GM12874 (cell line): ENCODE measurements around the gene SLC13A2.

Experiments used
- TF ChIP-seq, protein P1 (sequence below): IDR thresholded peaks from 2 replicates; pipeline ENCODE4 v1.5.1; 2011; ENCODE audit warnings: low read depth, mild to moderate bottlenecking, control low read depth, low read length, moderate library complexity; ENCODE audit not compliant: insufficient read depth

SLC13A2 gene

GRCh38 chr17:28507567-28508203 is 34.2 kb downstream of the SLC13A2 start:
- TF ChIP-seq, protein P1, sequence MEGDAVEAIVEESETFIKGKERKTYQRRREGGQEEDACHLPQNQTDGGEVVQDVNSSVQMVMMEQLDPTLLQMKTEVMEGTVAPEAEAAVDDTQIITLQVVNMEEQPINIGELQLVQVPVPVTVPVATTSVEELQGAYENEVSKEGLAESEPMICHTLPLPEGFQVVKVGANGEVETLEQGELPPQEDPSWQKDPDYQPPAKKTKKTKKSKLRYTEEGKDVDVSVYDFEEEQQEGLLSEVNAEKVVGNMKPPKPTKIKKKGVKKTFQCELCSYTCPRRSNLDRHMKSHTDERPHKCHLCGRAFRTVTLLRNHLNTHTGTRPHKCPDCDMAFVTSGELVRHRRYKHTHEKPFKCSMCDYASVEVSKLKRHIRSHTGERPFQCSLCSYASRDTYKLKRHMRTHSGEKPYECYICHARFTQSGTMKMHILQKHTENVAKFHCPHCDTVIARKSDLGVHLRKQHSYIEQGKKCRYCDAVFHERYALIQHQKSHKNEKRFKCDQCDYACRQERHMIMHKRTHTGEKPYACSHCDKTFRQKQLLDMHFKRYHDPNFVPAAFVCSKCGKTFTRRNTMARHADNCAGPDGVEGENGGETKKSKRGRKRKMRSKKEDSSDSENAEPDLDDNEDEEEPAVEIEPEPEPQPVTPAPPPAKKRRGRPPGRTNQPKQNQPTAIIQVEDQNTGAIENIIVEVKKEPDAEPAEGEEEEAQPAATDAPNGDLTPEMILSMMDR = no peak

GRCh38 chr17:28508211-28508724 is 34.8 kb downstream of the SLC13A2 start:
- TF ChIP-seq, protein P1 = no peak

DNA sequence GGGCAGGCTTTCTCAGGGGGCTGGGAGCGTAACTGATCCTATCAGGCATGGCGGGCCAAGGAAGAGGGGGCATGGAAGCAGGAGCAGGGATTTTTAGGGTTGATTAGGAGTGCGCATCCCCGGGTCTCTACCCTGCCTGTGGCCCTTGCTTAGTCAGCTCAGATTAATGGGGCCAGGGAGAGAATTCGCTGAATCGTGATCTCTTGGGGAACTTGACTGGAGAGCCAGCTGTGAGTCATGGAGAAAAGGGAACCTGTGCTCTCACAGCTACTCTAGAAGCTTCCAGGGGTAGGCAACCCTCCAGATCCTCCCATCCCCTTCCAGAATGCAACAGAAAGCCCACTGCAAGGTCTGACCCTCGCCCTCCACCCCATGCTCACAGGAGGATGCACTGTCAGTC is 36.3 kb downstream of the SLC13A2 start:
- TF ChIP-seq, protein P1 = no peak

DNA sequence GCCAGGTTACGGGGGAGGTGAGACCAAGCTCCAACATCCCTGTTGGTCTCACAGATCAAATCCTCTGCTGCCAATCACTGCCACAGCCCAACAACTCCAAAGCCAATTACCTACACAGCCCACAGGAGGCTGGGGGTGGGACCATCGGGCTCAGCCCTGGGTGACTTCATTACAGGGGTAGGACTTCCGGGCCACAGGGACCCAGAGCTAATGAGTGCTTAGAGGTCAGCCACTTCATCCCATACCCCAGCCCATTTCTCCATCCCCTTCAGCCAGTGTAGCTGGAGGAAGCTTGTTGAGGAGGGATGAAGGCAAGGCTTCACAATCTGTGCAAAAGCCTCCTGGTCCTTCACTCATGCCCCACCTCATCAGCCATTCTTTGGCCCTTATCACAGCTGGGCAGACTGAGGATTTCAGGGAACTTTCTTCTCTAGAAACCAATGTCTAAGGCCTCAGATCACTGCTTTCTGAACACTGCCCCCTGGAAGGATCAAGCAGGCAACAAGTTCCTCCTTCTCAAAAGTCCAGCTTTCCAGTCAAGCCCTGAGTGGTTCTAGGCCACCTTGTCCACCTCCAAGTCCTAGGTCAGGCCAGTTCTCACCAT is 38.5 kb downstream of the SLC13A2 start:
- TF ChIP-seq, protein P1 = no peak

DNA sequence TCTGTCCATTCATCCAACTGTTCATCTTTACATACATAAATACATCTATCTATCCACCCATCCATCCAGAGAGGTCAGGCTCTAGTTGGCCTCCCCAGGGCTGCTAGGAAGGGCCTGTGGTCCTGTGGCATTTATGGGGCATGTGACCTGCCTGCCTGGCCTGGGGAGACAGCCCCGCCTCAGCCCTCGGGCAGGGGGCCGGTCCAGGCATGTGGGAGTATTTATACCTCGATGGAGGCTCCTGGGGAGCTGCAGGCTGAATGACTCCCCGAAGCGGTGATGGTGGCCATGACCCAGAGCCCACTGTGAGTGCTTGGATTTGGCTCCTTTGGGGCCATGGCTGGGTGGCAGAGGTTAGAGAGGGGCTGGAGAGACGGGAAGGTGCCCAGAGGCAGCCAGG is 40.0 kb downstream of the SLC13A2 start:
- TF ChIP-seq, protein P1 = no peak

GRCh38 chr17:28514561-28515002 is 41.1 kb downstream of the SLC13A2 start:
- TF ChIP-seq, protein P1 = no peak

DNA sequence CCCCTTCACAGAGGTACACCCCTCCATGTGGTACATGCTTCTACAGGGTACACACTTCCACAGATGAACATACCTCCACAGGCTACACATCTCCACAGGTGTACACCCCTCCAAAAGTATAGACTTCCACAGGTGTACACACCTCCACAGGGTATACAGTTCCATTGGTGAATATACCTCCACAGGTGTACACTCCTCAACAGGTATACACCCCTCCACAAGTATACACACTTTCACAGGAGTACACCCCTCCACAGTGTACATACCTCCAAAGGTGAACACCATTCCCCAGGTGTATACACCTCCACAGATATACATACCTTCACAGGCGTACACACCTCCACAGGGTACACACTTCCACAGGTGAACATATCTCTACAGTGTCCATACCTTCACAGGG is 42.1 kb downstream of the SLC13A2 start:
- TF ChIP-seq, protein P1 = no peak
